B cell (primary cell): ENCODE data around the gene PRSS33. TPM values are rescaled to one million over a fixed set of nuclear protein-coding genes. Genes with fewer than 3 reads are reported as not detected.

ENCODE experiments used
- ATAC-seq: fragments of 200-7000 bp; cut with Tn5 transposase; one replicate; pipeline ENCODE4 v1.10.0; 2021; ENCODE audit warnings: low read depth, mild to moderate bottlenecking, moderate number of reproducible peaks, moderate library complexity
- CTCF ChIA-PET: fragments of 350-600 bp; sonication (Branson Sonifier 250); formaldehyde crosslinking; loops from one replicate; lab custom pipeline; 2021; ENCODE audit warnings: antibody characterized with exemption, inconsistent platforms; lab: Charles Lee
- POLR2A ChIA-PET: fragments of 350-600 bp; sonication (Branson Sonifier 250); formaldehyde crosslinking; loops from one replicate; lab custom pipeline; 2021; ENCODE audit warnings: antibody characterized with exemption; lab: Charles Lee
- DNase-seq: peaks from one replicate; pipeline ENCODE4 v3.0.0; 2013
- H2AFZ ChIP-seq: 2 replicates; pipeline ENCODE4 v1.6.1; 2012; ENCODE audit warnings: mild to moderate bottlenecking, low read depth, low read length; ENCODE audit not compliant: insufficient read depth, poor library complexity, severe bottlenecking
- H3K27ac ChIP-seq, 2 donors: 1 replicate in 1 of 2; 2 replicates in 1 of 2; pipeline ENCODE4 v1.5.1; 2012 to 2013; ENCODE audit warnings: low read length in 2 of 2, mild to moderate bottlenecking in 2 of 2, moderate library complexity in 1 of 2
- H3K27me3 ChIP-seq, 4 experiments: fragments of 200-600 bp in 1 of 4; sonication (generic) in 1 of 4; replicated peaks in 1 of 4; 1 replicate in 2 of 4; 2 replicates in 2 of 4; pipeline versions ENCODE4 v1.6.1 to v1.7.0; 2013 to 2016; ENCODE audit warnings: low read length in 3 of 4, mild to moderate bottlenecking in 2 of 4, mixed read lengths in 1 of 4, moderate library complexity in 1 of 4; ENCODE audit not compliant: insufficient read depth in 4 of 4, control insufficient read depth in 3 of 4; ENCODE audit errors: control extremely low read depth in 1 of 4
- H3K36me3 ChIP-seq, 2 experiments: replicated peaks in 1 of 2; 1 replicate in 1 of 2; 2 replicates in 1 of 2; pipeline versions ENCODE4 v1.6.1 to v1.7.1; 2013; ENCODE audit warnings: low read length in 1 of 2; ENCODE audit not compliant: insufficient read depth in 2 of 2, control insufficient read depth in 1 of 2; ENCODE audit errors: control extremely low read depth in 1 of 2, extremely low read depth in 1 of 2
- H3K4me1 ChIP-seq, 2 donors: fragments of 200-600 bp in 1 of 2; sonication (generic) in 1 of 2; 1 replicate in 1 of 2; 2 replicates in 1 of 2; pipeline versions ENCODE4 v1.5.1 to v1.6.1; 2013 to 2017; ENCODE audit warnings: low read length in 2 of 2; ENCODE audit not compliant: control insufficient read depth in 2 of 2, insufficient read depth in 2 of 2
- H3K4me2 ChIP-seq: replicated peaks from 2 replicates; pipeline ENCODE3; 2012; ENCODE audit warnings: mild to moderate bottlenecking, low read depth, low read length; ENCODE audit not compliant: poor library complexity, severe bottlenecking
- H3K4me3 ChIP-seq, 5 experiments: fragments of 200-600 bp in 1 of 5; sonication (generic) in 1 of 5; 1 replicate in 3 of 5; 2 replicates in 2 of 5; pipeline versions ENCODE4 v1.5.1 to v1.7.0; 2011 to 2016; ENCODE audit warnings: low read length in 4 of 5, mild to moderate bottlenecking in 4 of 5, low read depth in 2 of 5, control low read depth in 1 of 5, moderate library complexity in 1 of 5; ENCODE audit not compliant: insufficient read depth in 1 of 5; ENCODE audit errors: control extremely low read depth in 1 of 5, extremely low read depth in 1 of 5
- H3K79me2 ChIP-seq: fragments of 200-600 bp; sonication (generic); one replicate; pipeline ENCODE4 v1.6.0; 2016; ENCODE audit warnings: low read length; ENCODE audit not compliant: control insufficient read depth, insufficient read depth
- H3K9ac ChIP-seq: fragments of 200-600 bp; sonication (generic); 2 replicates; pipeline ENCODE4 v1.6.1; 2017; ENCODE audit warnings: mild to moderate bottlenecking, low read length, moderate library complexity
- H3K9me3 ChIP-seq, 3 donors: one replicate each; pipeline versions ENCODE4 v1.6.1 to v1.7.1; 2013; ENCODE audit warnings: low read length in 2 of 3; ENCODE audit not compliant: control insufficient read depth in 2 of 3, insufficient read depth in 1 of 3; ENCODE audit errors: control extremely low read depth in 1 of 3
- H4K20me1 ChIP-seq: 2 replicates; pipeline ENCODE4 v1.6.0; 2012; ENCODE audit warnings: mild to moderate bottlenecking, low read length; ENCODE audit not compliant: insufficient read depth, control insufficient read depth, poor library complexity, severe bottlenecking
- H3K27ac Mint-ChIP-seq: one replicate; pipeline ENCODE4 v1.8.0; 2021; ENCODE audit warnings: mixed read lengths
- H3K27me3 Mint-ChIP-seq: one replicate; pipeline ENCODE4 v1.8.0; 2021; ENCODE audit warnings: mixed read lengths
- H3K4me1 Mint-ChIP-seq: one replicate; pipeline ENCODE4 v1.8.0; 2021; ENCODE audit warnings: mixed read lengths
- H3K4me3 Mint-ChIP-seq: one replicate; pipeline ENCODE4 v1.8.0; 2021; ENCODE audit warnings: mixed read lengths
- H3K9me3 Mint-ChIP-seq: one replicate; pipeline ENCODE4 v1.8.0; 2022; ENCODE audit warnings: mixed read lengths; ENCODE audit not compliant: insufficient read depth
- CTCF ChIP-seq: fragments of 200-600 bp; IDR thresholded peaks from one replicate; pipeline ENCODE4 v1.8.0; 2022; ENCODE audit warnings: antibody characterized with exemption, mild to moderate bottlenecking
- EZH2 ChIP-seq: IDR thresholded peaks from 2 replicates; pipeline ENCODE4 v1.6.1; 2012; ENCODE audit warnings: borderline replicate concordance, low read depth, mild to moderate bottlenecking, moderate library complexity, low read length; ENCODE audit not compliant: insufficient read depth, poor library complexity, severe bottlenecking
- WGBS: methylation state at CpG from one replicate; pipeline ENCODE4 v1.1.5; 2013; ENCODE audit warnings: missing lambda C conversion rate; ENCODE audit not compliant: insufficient coverage; 5-methylcytosine and 5-hydroxymethylcytosine counted together
- intact Hi-C: fragments of 100-400 bp; cut with micrococcal nuclease; formaldehyde crosslinking; loops from one replicate; pipeline ENCODE4 v1.10.0; 2022
- polyA plus RNA-seq: library from polyadenylated mRNA; depleted of rRNA; stranded (reverse); fragments of >200 nt; gene quantifications from 2 replicates; pipeline ENCODE4 v1.2.3, GENCODE V29; 2012
- total RNA-seq, 2 donors: library from RNA; stranded (reverse); fragments of 120-200 nt in 1 of 2; gene quantifications; 1 replicate in 1 of 2; 2 replicates in 1 of 2; pipeline versions ENCODE4 v1.2.3 to v1.2.4, GENCODE V29; 2013 to 2022

Gene PRSS33
- total and polyA plus RNA-seq, 2 donors (not counting 1 experiment from before 2014, with no cell fraction given) = not detected

GRCh38 chr16:2790631-2791030 lies 3.3 kb upstream of the PRSS33 start:
- Histone ChIP-seq H3K9me3 (peaks cover 0 to 4% (median 0%) of the 10 kb centered on the region in 3 donors), H3K79me2 (no peaks in the 10 kb centered on the region), H3K27ac (no peak overlapping the region), H4K20me1 (no peaks in the 10 kb centered on the region), H3K4me2 (no peak overlapping the region), H3K4me1 (peaks cover 5 to 8% of the 10 kb centered on the region in 2 donors), H3K36me3 (no peaks in the 10 kb centered on the region), H3K9ac (no peak overlapping the region), H3K4me3 (no peak overlapping the region), H2AFZ (no peak overlapping the region), H3K27me3 (peaks cover 0 to 46% (median 12%) of the 10 kb centered on the region in 4 experiments)
- 70% methylated on average over 3 of the region's 5 CpGs for WGBS
- ChIA-PET CTCF (no interaction called here), POLR2A (no interaction called here)
- DNase-seq = no peak
- Mint-ChIP-seq H3K27ac (no peak overlapping the region), H3K4me1 (peaks cover 5% of the 10 kb centered on the region), H3K9me3 (no peaks in the 10 kb centered on the region), H3K27me3 (peaks cover 46% of the 10 kb centered on the region), H3K4me3 (no peak overlapping the region)
- intact Hi-C loops = no loop called here
- TF ChIP-seq EZH2 (no peak), CTCF (no peak)
- no peak for ATAC-seq

GRCh38 chr16:2787961-2788360 lies 601 bp upstream of the PRSS33 start:
- no peaks in the 10 kb centered on the region for H3K9me3 Mint-ChIP-seq
- DNase-seq = no peak

More at GRCh38 chr16:2787961-2788360, 601 bp upstream of the PRSS33 start:
- H3K4me3 Mint-ChIP-seq = no peak overlapping the region
- no peaks in the 10 kb centered on the region for H4K20me1 ChIP-seq
- CTCF ChIA-PET = no interaction called here
- 47% methylated on average over 7 of the region's 7 CpGs for WGBS
- POLR2A ChIA-PET = no interaction called here
- peaks cover 7 to 17% of the 10 kb centered on the region in 2 donors for H3K4me1 ChIP-seq
- H3K36me3 ChIP-seq = no peaks in the 10 kb centered on the region
- intact Hi-C loops = no loop called here
- H3K27me3 Mint-ChIP-seq = peaks cover 31% of the 10 kb centered on the region
- H3K27me3 ChIP-seq = peaks cover 0 to 50% (median 9%) of the 10 kb centered on the region in 4 experiments
- no peak overlapping the region for H2AFZ ChIP-seq
- H3K4me2 ChIP-seq = no peak overlapping the region
- peaks cover 0 to 6% (median 0%) of the 10 kb centered on the region in 3 donors for H3K9me3 ChIP-seq
- no peak overlapping the region for H3K27ac ChIP-seq
- ATAC-seq = no peak
- H3K4me1 Mint-ChIP-seq = peaks cover 9% of the 10 kb centered on the region
- H3K79me2 ChIP-seq = no peaks in the 10 kb centered on the region
- H3K27ac Mint-ChIP-seq = no peak overlapping the region
- H3K4me3 ChIP-seq = no peak overlapping the region
- no peak overlapping the region for H3K9ac ChIP-seq
- no peak for TF ChIP-seq CTCF
- no peak for TF ChIP-seq EZH2
